22Rv1 (cell line): ENCODE measurements around the gene FN3K.

Experiments used
- ZFX ChIP-seq: fragments of 450-650 bp; IDR thresholded peaks from 2 replicates; pipeline ENCODE4 v1.6.1; 2017; ENCODE audit warnings: antibody characterized with exemption, borderline replicate concordance
- TF ChIP-seq, protein P1 (sequence below): fragments of 450-650 bp; IDR thresholded peaks from 2 replicates; pipeline ENCODE4 v1.5.1; 2017; ENCODE audit warnings: mild to moderate bottlenecking

DNA sequence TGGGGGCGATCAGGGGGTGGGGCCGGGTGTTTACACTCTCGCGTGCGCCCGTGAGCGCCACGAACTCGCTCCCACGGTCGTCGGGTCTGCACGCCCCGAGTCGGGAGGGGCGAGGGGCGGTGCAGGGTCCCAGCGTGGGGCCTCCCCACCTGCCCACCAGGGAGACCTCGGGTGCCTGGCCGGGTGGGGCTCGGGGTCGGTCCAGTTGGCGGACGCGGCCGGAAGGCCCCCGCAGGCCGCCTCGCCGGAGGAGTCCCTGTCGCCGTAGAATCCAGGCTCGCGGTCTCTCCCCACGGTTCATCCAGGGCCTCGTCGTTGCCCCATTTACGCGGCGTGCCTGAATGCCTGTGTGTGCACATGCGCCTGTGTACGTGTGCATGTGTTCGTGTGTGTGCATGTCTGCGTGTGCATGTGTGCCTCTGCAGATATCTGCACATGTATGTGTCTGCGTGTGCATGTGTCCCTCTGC is 36.4 kb upstream of the FN3K start:
- TF ChIP-seq, protein P1, sequence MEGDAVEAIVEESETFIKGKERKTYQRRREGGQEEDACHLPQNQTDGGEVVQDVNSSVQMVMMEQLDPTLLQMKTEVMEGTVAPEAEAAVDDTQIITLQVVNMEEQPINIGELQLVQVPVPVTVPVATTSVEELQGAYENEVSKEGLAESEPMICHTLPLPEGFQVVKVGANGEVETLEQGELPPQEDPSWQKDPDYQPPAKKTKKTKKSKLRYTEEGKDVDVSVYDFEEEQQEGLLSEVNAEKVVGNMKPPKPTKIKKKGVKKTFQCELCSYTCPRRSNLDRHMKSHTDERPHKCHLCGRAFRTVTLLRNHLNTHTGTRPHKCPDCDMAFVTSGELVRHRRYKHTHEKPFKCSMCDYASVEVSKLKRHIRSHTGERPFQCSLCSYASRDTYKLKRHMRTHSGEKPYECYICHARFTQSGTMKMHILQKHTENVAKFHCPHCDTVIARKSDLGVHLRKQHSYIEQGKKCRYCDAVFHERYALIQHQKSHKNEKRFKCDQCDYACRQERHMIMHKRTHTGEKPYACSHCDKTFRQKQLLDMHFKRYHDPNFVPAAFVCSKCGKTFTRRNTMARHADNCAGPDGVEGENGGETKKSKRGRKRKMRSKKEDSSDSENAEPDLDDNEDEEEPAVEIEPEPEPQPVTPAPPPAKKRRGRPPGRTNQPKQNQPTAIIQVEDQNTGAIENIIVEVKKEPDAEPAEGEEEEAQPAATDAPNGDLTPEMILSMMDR: no peak
- no peak for TF ChIP-seq ZFX
